GM19452 (cell line): ENCODE data around the gene ZCWPW2.

Experiments
- ATAC-seq: cut with Tn5 transposase; IDR thresholded peaks from one replicate; pipeline ENCODE4 v1.9.1; 2021; ENCODE audit not compliant: unreplicated experiment

The ZCWPW2 gene

GRCh38 chr3:28376424-28376823 is 27.9 kb downstream of the ZCWPW2 start:
- no peak for ATAC-seq

DNA sequence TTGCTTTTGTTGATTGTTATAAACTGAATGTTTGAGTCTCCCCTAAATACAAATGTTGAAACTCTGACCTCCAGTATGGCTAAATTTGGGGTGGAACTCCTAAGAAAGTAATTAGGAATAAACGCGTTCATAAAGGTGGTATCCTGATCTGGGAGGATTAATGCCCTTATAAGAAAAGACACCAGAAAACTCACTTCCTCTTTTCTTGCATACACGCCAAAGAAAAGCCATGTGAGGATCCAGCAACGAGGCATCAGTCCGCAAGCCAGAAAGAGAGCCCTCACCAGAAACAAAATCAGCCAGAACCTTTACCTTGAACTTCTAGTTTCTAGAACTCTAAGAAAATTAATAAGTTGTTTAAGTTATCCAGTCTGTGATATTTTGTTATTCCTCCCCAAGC is 37.5 kb downstream of the ZCWPW2 start:
- ATAC-seq, result no peak

GRCh38 chr3:28388978-28389377 is 40.5 kb downstream of the ZCWPW2 start:
- no peak for ATAC-seq

- ATAC-seq, result no peak
Observed at GRCh38 chr3:28399206-28399605, 50.7 kb downstream of the ZCWPW2 start.

GRCh38 chr3:28406241-28406640 is 57.7 kb downstream of the ZCWPW2 start:
- no peak for ATAC-seq

DNA sequence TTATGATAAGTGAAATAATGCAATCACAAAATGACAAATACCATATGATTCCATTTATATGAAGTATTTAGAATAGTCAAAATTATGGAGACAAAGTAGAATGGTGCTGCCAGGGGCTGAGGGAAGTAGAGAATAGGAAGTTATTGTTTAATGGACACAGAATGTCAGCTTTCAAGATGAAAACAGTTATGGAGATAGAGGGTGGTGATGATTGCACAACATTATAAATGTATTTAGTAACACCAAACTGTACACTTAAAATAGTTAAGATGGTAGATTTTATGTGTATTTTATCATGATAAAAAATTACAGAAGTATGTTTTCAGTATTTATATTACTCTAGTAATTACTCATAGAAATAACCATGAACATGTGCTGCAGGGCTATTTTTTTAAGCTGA is 100.9 kb downstream of the ZCWPW2 start:
- ATAC-seq, result no peak

DNA sequence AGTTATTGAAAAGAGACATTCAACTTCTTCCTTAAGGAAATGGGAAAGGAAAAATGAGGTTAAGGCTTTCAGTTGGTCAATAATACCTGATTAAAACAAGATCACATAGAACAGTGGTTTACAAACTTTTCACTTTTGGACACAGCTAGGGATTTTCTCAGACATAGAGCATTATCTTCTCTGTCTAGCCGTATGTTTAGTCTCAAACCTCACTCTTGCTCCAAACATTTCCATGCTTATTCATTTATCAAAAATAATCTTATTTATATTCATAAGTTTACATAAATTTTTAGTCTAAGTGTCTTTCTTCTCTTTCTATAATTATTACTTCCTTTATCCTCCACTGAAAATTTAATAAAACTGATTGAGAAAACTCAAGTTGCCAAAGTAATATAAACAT is 114.3 kb downstream of the ZCWPW2 start:
- no peak for ATAC-seq

GRCh38 chr3:28467414-28467813 is 118.9 kb downstream of the ZCWPW2 start:
- ATAC-seq, result no peak

DNA sequence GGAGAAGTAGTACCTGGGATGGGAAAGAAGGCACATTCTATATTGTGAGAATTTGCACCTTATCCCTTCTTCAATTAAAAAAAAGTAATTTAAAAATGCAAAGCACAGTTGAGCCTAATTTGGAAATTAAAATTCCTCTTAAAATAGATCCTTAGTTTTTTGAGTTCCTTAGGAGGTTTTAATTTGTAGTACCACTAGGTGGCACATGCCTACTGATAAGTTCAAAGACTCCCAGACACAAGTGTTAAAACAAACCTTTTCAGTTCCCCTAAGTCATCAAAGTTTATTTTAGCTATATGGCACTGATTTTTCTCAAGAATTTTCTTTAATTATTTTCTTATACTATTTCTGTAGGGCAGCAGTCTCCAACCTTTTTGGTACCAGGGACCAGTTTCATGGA is 127.7 kb downstream of the ZCWPW2 start:
- ATAC-seq, result peak; percentile 78

DNA sequence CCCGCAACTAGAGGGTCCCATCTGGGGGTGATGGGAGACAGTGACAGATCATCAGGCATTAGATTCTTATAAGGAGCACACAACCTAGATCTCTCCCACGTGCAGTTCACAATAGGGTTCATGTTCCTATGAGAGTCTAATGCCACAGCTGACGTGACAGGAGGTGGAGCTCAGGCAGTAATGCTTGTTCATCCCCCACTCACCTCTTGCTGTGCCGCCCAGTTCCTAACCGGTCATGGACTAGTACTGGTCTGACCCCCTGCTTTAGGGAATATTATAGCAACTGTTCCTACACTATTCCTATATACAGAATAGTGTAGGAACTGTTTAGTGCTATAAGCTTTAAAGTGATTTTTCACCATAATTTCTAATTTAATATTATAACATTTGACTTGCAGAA is 128.2 kb downstream of the ZCWPW2 start:
- ATAC-seq, result no peak

GRCh38 chr3:28485164-28485563 is 136.6 kb downstream of the ZCWPW2 start:
- ATAC-seq, result no peak

DNA sequence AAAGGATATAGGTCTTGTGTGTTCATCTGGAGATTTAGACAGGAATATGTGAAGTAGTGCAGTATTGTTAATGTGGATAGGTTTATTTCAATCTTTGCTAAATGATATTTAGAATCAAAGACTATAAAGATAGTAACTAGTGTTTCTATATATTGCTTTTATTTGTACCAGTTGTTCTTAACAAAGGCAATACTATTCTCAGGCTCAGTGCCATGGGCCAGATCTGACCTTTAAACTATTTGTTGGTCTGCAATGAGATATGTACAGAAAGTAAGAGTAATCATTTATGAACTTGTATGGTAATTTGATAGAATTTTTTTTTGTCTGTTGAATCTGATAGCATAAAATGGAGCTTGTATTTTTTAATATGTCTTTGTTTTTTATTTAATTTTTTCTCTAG is 146.8 kb downstream of the ZCWPW2 start:
- no peak for ATAC-seq

DNA sequence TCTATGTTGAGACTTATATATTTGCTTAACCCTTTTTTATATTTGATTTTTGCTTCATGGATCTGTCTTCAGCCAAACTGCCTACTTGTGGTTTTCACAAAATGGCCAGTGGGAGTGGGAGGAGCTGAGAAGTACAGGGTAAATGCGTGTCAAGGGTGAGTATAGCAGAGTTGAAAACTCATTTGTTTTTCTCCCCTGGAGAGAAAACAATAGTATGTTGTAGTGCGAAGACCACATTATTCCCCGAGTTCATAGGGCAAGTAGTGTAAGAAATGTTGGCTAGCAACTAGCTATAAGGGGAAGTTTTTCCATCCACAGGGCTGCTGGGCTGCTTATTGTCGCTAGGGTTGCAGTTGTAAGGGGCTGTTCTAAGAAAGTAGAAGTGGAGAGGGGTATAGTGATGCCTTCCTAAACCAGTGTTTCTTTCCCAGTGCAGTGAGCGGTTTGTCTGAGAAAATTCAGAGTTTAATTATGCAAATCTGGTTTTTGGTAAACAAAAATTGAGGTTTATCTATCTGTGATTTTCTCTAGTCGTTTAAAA is 153.9 kb downstream of the ZCWPW2 start:
- no peak for ATAC-seq

DNA sequence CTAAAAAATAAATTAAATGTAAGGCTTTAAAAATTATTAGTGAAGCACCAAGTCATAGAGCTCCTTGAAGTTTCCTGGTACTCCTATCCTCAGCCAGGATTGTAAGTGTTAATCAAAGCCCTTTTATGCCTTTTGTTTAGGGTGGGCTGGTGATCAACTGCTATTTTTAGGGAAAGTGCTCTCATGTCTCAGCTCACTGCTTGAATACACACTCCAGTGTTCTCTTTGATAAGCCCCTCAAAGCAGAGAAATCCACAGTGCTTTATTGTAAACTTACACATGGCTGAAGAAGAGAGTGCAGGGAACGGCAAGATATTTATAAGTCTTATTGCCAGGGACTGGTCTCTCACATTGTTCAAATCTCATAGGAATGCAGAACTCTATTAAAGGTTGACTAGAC is 156.5 kb downstream of the ZCWPW2 start:
- no peak for ATAC-seq

DNA sequence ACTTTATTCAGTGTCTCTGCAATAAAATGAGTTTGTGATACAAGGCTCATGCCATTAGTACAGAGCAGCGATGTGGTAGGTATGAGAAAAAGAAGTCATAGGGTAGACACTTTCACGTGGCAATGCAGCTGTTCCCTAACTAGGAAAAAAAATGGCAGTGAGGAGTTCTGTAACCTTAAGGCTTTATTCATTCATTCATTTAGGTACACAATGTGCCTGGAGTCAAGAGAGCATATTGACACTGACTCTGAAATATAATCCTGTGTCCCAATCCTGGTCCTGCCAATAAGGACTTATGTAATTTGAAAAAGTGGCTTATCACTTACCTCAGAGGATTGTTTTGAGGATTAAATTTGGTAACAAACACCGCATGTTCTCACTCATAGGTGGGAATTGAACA is 173.1 kb downstream of the ZCWPW2 start:
- ATAC-seq, result no peak

DNA sequence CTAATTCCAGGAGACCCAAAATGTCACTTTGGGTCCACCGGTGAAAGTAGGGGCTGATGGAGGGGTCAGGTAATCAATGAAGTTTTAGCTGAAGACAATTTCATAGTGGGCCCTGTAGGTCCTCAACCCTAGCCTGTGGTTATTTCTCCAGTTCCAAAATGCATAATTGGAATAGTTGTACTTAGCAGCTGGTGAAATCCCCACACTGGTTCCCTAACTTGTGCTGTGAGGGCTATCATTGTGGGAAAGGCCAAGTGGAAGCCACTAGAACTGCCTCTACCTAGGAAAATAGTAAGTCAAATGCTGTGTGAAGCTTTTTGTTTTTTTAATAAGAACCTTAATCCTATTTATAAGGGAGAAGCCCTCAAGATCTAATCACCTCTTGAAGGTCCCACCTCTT is 193.8 kb downstream of the ZCWPW2 start:
- ATAC-seq, result no peak

- no peak for ATAC-seq
Observed at GRCh38 chr3:28544236-28544635, 195.7 kb downstream of the ZCWPW2 start.

DNA sequence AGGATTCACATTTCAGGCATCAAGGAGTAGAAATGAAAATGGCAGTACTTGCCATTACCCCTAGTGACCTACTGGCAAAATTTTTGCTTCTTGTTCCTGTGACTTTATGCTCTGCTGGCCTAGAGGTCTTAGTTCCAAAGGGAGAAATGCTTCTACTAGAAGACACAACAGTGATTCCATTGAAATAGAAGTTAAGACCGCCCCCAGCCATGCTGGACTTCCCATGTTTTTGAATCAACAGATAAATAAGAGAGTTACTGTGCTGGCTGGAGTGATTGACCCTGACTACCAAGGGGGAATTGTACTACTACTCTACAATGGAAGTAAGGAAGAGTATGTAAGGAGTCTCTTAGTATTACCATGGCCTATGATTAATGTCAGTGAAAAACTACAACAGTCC is 196.3 kb downstream of the ZCWPW2 start:
- ATAC-seq, result no peak

- ATAC-seq, result no peak
Observed at GRCh38 chr3:28547677-28548076, 199.2 kb downstream of the ZCWPW2 start.

- no peak for ATAC-seq
Observed at GRCh38 chr3:28553175-28553574, 204.7 kb downstream of the ZCWPW2 start.

DNA sequence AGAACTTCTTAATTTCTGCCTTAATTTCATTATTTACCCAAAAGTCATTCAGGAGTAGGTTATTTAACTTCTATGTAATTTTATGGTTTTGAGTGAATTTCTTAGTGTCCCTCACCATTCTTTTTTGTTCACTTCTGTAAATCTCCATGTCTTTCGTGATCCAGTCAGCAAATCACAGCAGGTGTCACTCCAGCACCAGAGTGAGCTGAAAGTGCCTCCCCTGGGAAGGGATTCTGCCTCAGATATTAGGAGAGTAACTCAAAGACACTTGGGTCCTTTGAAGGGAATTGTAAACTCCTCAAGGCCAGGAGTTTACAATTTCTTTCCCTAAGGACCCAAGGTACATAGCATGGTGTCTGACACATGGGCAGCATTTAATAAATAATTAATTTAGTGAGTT is 207.7 kb downstream of the ZCWPW2 start:
- ATAC-seq, result no peak

GRCh38 chr3:28564211-28564610 is 215.7 kb downstream of the ZCWPW2 start:
- ATAC-seq, result no peak

- no peak for ATAC-seq
Observed at GRCh38 chr3:28569357-28569756, 220.8 kb downstream of the ZCWPW2 start.

DNA sequence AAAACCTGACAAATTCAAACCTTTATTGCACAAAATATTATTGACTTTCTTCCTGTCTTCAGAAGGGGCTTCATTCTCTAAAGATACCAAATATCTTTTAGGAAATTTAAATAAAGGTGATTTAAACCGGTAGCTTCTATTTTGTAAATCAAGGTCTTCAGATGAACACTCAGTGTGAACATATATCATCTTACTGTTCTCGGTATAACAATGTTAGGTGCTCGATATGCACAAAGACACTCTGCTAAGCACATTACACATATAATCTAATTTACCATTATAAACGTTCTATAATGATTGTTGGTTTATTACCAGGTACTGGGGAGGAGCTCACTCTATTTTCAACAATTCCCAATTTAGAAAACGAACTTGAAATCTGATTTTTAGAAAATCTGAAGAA is 225.5 kb downstream of the ZCWPW2 start:
- no peak for ATAC-seq
